Esophagus muscularis mucosa (tissue), 4 donors: Measurements from ENCODE around the gene PDCD4. TPM values are rescaled to one million over a fixed set of nuclear protein-coding genes. Genes with fewer than 3 reads are reported as not detected.

Source experiments
- DNase-seq: peaks from one replicate; pipeline ENCODE4 v3.0.0-alpha.2; 2017; ENCODE audit errors: extremely low spot score
- H3K27ac ChIP-seq, 4 donors: fragments of 200-600 bp; sonication (generic); replicated peaks in 1 of 4; 1 replicate in 3 of 4; 2 replicates in 1 of 4; pipeline ENCODE4 v1.5.1; 2016 to 2019; ENCODE audit warnings: mild to moderate bottlenecking in 1 of 4
- H3K27me3 ChIP-seq, 4 donors: fragments of 200-600 bp; sonication (generic); one replicate each; pipeline versions ENCODE4 v1.5.1 to v1.6.0; 2016 to 2019
- H3K36me3 ChIP-seq, 4 donors: fragments of 200-600 bp; sonication (generic); one replicate each; pipeline ENCODE4 v1.5.1; 2016 to 2019
- H3K4me1 ChIP-seq, 4 donors: fragments of 200-600 bp; sonication (generic); one replicate each; pipeline ENCODE4 v1.5.1; 2016 to 2019
- H3K4me3 ChIP-seq, 4 donors: fragments of 200-600 bp; sonication (generic); 1 replicate in 2 of 4; 2 replicates in 2 of 4; pipeline ENCODE4 v1.5.1; 2016 to 2019; ENCODE audit warnings: mild to moderate bottlenecking in 4 of 4, moderate library complexity in 1 of 4
- H3K9me3 ChIP-seq, 4 donors: fragments of 200-600 bp; sonication (generic); 1 replicate in 3 of 4; 2 replicates in 1 of 4; pipeline ENCODE4 v1.5.1; 2016 to 2019
- EP300 ChIP-seq: sonication (generic); formaldehyde crosslinking; IDR thresholded peaks from one replicate; pipeline ENCODE4 v1.6.1; 2017; ENCODE audit warnings: antibody characterized with exemption
- POLR2A ChIP-seq: fragments of 450-650 bp; IDR thresholded peaks from one replicate; pipeline ENCODE4 v1.6.1; 2017; ENCODE audit warnings: antibody characterized with exemption, moderate library complexity, mild to moderate bottlenecking, low read depth
- POLR2AphosphoS5 ChIP-seq, 2 donors: sonication (generic); formaldehyde crosslinking; IDR thresholded peaks; one replicate each; pipeline ENCODE4 v1.6.1; 2017; ENCODE audit warnings: antibody characterized with exemption in 2 of 2
- WGBS: methylation state at CpG from one replicate; pipeline ENCODE4 v1.1.5; 2018; 5-methylcytosine and 5-hydroxymethylcytosine counted together
- intact Hi-C: fragments of 100-400 bp; cut with DNase I; formaldehyde crosslinking; loops from one replicate; pipeline ENCODE4 v1.15.1; 2023
- total RNA-seq, 4 donors: library from RNA; depleted of rRNA; stranded (reverse); fragments of >200 nt; gene quantifications; one replicate each; pipeline versions ENCODE4 v1.1.0 to v1.2.1, GENCODE V29; 2016
- TF ChIP-seq, protein P1 (sequence below), 3 experiments: fragments of 200-600 bp in 2 of 3; fragments of 450-650 bp in 1 of 3; sonication (generic) in 2 of 3; IDR thresholded peaks; one replicate each; pipeline ENCODE4 v1.5.1; 2017 to 2019; ENCODE audit warnings: antibody characterized with exemption in 3 of 3, mild to moderate bottlenecking in 2 of 3, moderate library complexity in 1 of 3

Gene PDCD4
- total RNA-seq, 4 donors from 2014 or later = 65.6 to 97.7 (median 78.3) TPM

DNA sequence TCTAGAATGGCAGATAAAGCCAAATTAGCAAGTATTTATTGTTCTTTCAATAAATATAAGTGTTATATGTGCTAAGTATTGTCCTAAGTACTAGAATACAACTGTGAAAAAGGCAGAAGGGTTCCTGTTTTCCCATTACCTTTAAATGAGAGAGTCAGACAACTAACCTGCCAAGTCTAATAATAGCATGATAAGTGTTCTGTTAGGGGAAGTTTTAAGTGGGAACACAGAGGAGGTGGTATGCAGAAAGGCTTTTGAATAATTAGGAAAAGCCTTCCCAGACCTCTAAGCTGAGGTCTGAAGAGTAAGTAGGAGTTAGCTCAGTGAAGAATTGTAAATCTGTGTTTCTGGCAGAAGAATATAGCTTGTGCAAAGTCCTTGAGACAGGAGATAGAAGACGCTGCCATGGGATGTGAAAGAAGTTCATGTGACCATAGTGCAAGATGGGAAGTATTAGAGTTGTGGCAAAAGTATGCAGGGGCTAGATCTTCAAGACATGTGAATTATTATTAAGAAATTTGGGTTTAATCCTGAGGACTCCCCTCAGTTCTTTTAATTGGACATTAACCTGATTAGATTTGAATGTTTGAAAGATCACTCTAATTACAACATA, 60.1 kb downstream of the PDCD4 start:
- no peaks in the 10 kb centered on the region for H3K27me3 ChIP-seq
- intact Hi-C loops = no loop called here
- no peak overlapping the region for H3K4me3 ChIP-seq
- no peak for DNase-seq
- TF ChIP-seq EP300 (no peak), POLR2A (no peak), POLR2AphosphoS5 (IDR thresholded peaks at IDR 0.05) (no peak)
- TF ChIP-seq, protein P1, sequence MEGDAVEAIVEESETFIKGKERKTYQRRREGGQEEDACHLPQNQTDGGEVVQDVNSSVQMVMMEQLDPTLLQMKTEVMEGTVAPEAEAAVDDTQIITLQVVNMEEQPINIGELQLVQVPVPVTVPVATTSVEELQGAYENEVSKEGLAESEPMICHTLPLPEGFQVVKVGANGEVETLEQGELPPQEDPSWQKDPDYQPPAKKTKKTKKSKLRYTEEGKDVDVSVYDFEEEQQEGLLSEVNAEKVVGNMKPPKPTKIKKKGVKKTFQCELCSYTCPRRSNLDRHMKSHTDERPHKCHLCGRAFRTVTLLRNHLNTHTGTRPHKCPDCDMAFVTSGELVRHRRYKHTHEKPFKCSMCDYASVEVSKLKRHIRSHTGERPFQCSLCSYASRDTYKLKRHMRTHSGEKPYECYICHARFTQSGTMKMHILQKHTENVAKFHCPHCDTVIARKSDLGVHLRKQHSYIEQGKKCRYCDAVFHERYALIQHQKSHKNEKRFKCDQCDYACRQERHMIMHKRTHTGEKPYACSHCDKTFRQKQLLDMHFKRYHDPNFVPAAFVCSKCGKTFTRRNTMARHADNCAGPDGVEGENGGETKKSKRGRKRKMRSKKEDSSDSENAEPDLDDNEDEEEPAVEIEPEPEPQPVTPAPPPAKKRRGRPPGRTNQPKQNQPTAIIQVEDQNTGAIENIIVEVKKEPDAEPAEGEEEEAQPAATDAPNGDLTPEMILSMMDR (IDR thresholded peaks at IDR 0.05) = no peak
- WGBS = 71% methylated on average over 1 of the region's 1 CpG
- peaks cover 23 to 46% (median 38%) of the 10 kb centered on the region in 4 donors for H3K4me1 ChIP-seq
- no peak overlapping the region for H3K27ac ChIP-seq
- peaks cover 0 to 3% (median 0%) of the 10 kb centered on the region in 4 donors for H3K36me3 ChIP-seq
- no peaks in the 10 kb centered on the region for H3K9me3 ChIP-seq

- TF ChIP-seq POLR2A (no peak), POLR2AphosphoS5 (IDR thresholded peaks at IDR 0.05) (no peak), EP300 (no peak)
- TF ChIP-seq, protein P1 (IDR thresholded peaks at IDR 0.05) = no peak
- Histone ChIP-seq H3K27me3 (no peaks in the 10 kb centered on the region), H3K27ac (no peak overlapping the region), H3K4me1 (peaks cover 23 to 49% (median 39%) of the 10 kb centered on the region in 4 donors), H3K9me3 (no peaks in the 10 kb centered on the region), H3K4me3 (no peak overlapping the region), H3K36me3 (peaks cover 0 to 5% (median 0%) of the 10 kb centered on the region in 4 donors)
- WGBS = 68% methylated on average over 1 of the region's 1 CpG
- DNase-seq = no peak
- intact Hi-C loops = no loop called here
Observed at GRCh38 chr10:110932505-110933180, 60.9 kb downstream of the PDCD4 start.

DNA sequence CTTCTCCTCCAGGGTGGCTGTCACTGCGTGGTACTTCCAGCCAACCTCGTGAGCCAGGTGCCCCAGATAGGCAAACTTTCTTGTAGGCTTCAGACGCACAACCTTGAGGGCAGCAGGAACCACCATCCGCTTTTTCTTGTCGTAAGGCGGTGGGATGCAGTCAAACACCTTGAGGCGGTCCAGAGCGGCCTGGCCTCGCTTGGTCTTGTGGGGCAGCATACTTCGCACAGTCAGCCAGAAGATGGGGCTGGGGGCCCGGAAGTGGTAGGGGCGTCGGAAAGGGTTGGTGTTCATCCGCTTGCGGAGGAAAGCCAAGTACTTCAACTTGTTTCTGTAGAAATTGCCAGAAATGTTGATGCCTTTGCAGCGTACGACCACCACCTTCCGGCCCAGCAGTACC, 65.0 kb downstream of the PDCD4 start:
- Histone ChIP-seq H3K9me3 (no peaks in the 10 kb centered on the region), H3K4me3 (no peak overlapping the region), H3K27ac (no peak overlapping the region), H3K27me3 (no peaks in the 10 kb centered on the region), H3K4me1 (peaks cover 8 to 23% (median 13%) of the 10 kb centered on the region in 4 donors), H3K36me3 (peaks cover 0 to 5% (median 0%) of the 10 kb centered on the region in 4 donors)
- TF ChIP-seq POLR2AphosphoS5 (IDR thresholded peaks at IDR 0.05) (no peak), EP300 (no peak), POLR2A (no peak)
- TF ChIP-seq, protein P1 (IDR thresholded peaks at IDR 0.05) = no peak
- no peak for DNase-seq
- 99% methylated on average over 12 of the region's 18 CpGs for WGBS
- intact Hi-C loops = no loop called here

GRCh38 chr10:110939419-110939818, 67.7 kb downstream of the PDCD4 start:
- WGBS = 97% methylated on average over 4 of the region's 4 CpGs
- Histone ChIP-seq H3K27me3 (no peaks in the 10 kb centered on the region), H3K9me3 (no peaks in the 10 kb centered on the region), H3K4me3 (no peak overlapping the region), H3K36me3 (peaks cover 0 to 10% (median 3%) of the 10 kb centered on the region in 4 donors), H3K27ac (no peak overlapping the region), H3K4me1 (peaks cover under 1 to 15% (median 9%) of the 10 kb centered on the region in 4 donors)
- no peak for TF ChIP-seq EP300
- TF ChIP-seq, protein P1 (IDR thresholded peaks at IDR 0.05) = no peak
- no peak for TF ChIP-seq POLR2A
- no peak for TF ChIP-seq POLR2AphosphoS5 (IDR thresholded peaks at IDR 0.05)
- intact Hi-C loops = no loop called here
- DNase-seq = no peak
